B cell (primary cell): ENCODE results near the gene C6orf118.

Experiments used
- EZH2 ChIP-seq: IDR thresholded peaks from 2 replicates; pipeline ENCODE4 v1.6.1; 2012; ENCODE audit warnings: borderline replicate concordance, low read depth, mild to moderate bottlenecking, moderate library complexity, low read length; ENCODE audit not compliant: insufficient read depth, poor library complexity, severe bottlenecking
- TF ChIP-seq, protein P1 (sequence below): fragments of 200-600 bp; IDR thresholded peaks from one replicate; pipeline ENCODE4 v1.8.0; 2022; ENCODE audit warnings: antibody characterized with exemption, mild to moderate bottlenecking

DNA sequence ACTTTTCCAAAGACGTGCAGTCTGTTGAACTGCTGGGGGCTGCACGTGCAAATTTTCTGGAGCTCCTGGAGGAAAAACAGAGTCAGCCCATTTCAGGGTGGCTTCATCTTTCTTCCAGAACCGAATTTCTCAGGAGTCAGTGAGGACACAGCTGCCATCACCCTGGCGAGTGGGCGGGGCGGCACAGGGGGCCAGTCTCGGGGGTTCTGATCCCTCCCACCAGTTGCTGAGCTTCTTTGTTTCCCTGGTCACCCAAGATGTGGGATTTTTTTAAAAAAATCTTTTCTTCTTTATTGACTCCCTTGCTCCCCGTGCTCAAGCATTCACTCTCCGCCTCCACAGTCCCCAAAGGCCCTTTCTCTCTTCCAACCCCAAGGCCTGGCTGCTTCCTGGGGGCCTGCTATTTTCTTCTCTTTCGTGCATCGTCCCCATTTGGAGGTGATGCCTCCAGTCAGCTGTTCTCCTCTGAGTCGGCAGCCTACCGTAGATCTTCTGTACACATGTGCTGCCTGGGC is 8.9 kb downstream of the C6orf118 start:
- TF ChIP-seq, protein P1, sequence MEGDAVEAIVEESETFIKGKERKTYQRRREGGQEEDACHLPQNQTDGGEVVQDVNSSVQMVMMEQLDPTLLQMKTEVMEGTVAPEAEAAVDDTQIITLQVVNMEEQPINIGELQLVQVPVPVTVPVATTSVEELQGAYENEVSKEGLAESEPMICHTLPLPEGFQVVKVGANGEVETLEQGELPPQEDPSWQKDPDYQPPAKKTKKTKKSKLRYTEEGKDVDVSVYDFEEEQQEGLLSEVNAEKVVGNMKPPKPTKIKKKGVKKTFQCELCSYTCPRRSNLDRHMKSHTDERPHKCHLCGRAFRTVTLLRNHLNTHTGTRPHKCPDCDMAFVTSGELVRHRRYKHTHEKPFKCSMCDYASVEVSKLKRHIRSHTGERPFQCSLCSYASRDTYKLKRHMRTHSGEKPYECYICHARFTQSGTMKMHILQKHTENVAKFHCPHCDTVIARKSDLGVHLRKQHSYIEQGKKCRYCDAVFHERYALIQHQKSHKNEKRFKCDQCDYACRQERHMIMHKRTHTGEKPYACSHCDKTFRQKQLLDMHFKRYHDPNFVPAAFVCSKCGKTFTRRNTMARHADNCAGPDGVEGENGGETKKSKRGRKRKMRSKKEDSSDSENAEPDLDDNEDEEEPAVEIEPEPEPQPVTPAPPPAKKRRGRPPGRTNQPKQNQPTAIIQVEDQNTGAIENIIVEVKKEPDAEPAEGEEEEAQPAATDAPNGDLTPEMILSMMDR: no peak
- no peak for TF ChIP-seq EZH2
